ENCODE measurements around the gene HHIPL1.

HHIPL1 gene

GRCh38 chr14:99718031-99718810, 73.3 kb downstream of the HHIPL1 start:
- ATAC-seq: peak in 1 of 2 donors; percentile 24

- no peak for ATAC-seq
Measured at GRCh38 chr14:99718811-99719192, 73.9 kb downstream of the HHIPL1 start.

- no peak for ATAC-seq
Measured at GRCh38 chr14:99720941-99721791, 76.2 kb downstream of the HHIPL1 start.

GRCh38 chr14:99721792-99722516, 77.0 kb downstream of the HHIPL1 start:
- no peak for ATAC-seq

- no peak for ATAC-seq
Measured at GRCh38 chr14:99722741-99723140, 77.8 kb downstream of the HHIPL1 start.

GRCh38 chr14:99724196-99724891, 79.4 kb downstream of the HHIPL1 start:
- ATAC-seq: no peak

GRCh38 chr14:99724939-99725773, 80.2 kb downstream of the HHIPL1 start:
- no peak for ATAC-seq

- no peak for ATAC-seq
Measured at GRCh38 chr14:99725774-99726537, 81.0 kb downstream of the HHIPL1 start.

GRCh38 chr14:99726538-99727095, 81.7 kb downstream of the HHIPL1 start:
- ATAC-seq: no peak

- ATAC-seq: no peak
Measured at GRCh38 chr14:99727096-99727870, 82.4 kb downstream of the HHIPL1 start.

GRCh38 chr14:99728231-99728920, 83.4 kb downstream of the HHIPL1 start:
- ATAC-seq: no peak

- ATAC-seq: no peak
Measured at GRCh38 chr14:99728981-99729451, 84.1 kb downstream of the HHIPL1 start.
